OCI-LY7 (cell line): Measurements from ENCODE around the gene KBTBD4. TPM values are rescaled to one million over a fixed set of nuclear protein-coding genes. Genes with fewer than 3 reads are reported as not detected.

Source experiments
- BruUV-seq: library from RNA; stranded (reverse); fragments of 400-500 nt; replicated peaks from 2 replicates; lab custom pipeline; 2021; lab: Mats Ljungman, UMichigan
- CTCF ChIA-PET: fragments of 300-600 bp; sonication (Branson Sonifier 250); formaldehyde crosslinking; loops from one replicate; lab custom pipeline; 2022; ENCODE audit warnings: antibody characterized with exemption; ENCODE audit not compliant: unreplicated experiment; lab: Charles Lee
- POLR2A ChIA-PET: fragments of 300-600 bp; sonication (Branson Sonifier 250); formaldehyde crosslinking; loops from one replicate; lab custom pipeline; 2022; ENCODE audit warnings: antibody characterized with exemption; lab: Charles Lee
- DNase-seq: peaks from one replicate; pipeline ENCODE4 v3.0.0-alpha.2; 2015; ENCODE audit warnings: low spot score
- H2AFZ ChIP-seq: fragments of 200-600 bp; sonication (generic), shearing (Covaris generic); 2 replicates; pipeline ENCODE4 v1.6.1; 2014; ENCODE audit warnings: mild to moderate bottlenecking, antibody characterized with exemption, low read length, moderate library complexity
- H3K27ac ChIP-seq: fragments of 200-600 bp; sonication (generic); 2 replicates; pipeline ENCODE4 v1.5.1; 2014; ENCODE audit warnings: mixed run types, low read depth, mild to moderate bottlenecking, moderate library complexity, low read length, inconsistent platforms; ENCODE audit not compliant: poor library complexity, severe bottlenecking
- H3K36me3 ChIP-seq: fragments of 200-600 bp; sonication (generic); 2 replicates; pipeline ENCODE4 v1.6.1; 2014; ENCODE audit warnings: mild to moderate bottlenecking, antibody characterized with exemption, low read length, moderate library complexity, mixed read lengths; ENCODE audit not compliant: insufficient read depth
- H3K4me1 ChIP-seq: fragments of 200-600 bp; sonication (generic); 2 replicates; pipeline ENCODE4 v1.5.1; 2014; ENCODE audit warnings: mild to moderate bottlenecking, low read length; ENCODE audit not compliant: insufficient read depth, poor library complexity, severe bottlenecking
- H3K4me2 ChIP-seq: fragments of 200-600 bp; sonication (generic); 2 replicates; pipeline ENCODE4 v1.6.1; 2014; ENCODE audit warnings: mild to moderate bottlenecking, low read length
- H3K4me3 ChIP-seq: fragments of 200-600 bp; sonication (generic); 2 replicates; pipeline ENCODE4 v1.5.1; 2014; ENCODE audit warnings: mild to moderate bottlenecking, low read depth, low read length; ENCODE audit not compliant: poor library complexity, severe bottlenecking
- H3K79me2 ChIP-seq: fragments of 200-600 bp; sonication (generic); 2 replicates; pipeline ENCODE4 v1.6.1; 2016; ENCODE audit warnings: low read depth, mild to moderate bottlenecking, low read length, moderate library complexity, mixed read lengths; ENCODE audit not compliant: insufficient read depth
- H3K9me2 ChIP-seq: fragments of 200-600 bp; sonication (generic); 2 replicates; pipeline ENCODE4 v1.6.1; 2016; ENCODE audit warnings: mild to moderate bottlenecking, low read length, mixed read lengths; ENCODE audit not compliant: insufficient read depth
- H3K9me3 ChIP-seq: fragments of 200-600 bp; sonication (generic); 2 replicates; pipeline ENCODE4 v1.6.1; 2014; ENCODE audit warnings: mild to moderate bottlenecking, mixed run types, low read length, mixed read lengths
- H4K20me1 ChIP-seq: fragments of 200-600 bp; sonication (generic); 2 replicates; pipeline ENCODE4 v1.6.1; 2014; ENCODE audit warnings: mild to moderate bottlenecking, antibody characterized with exemption, low read length, moderate library complexity, mixed read lengths; ENCODE audit not compliant: insufficient read depth
- EZH2phosphoT487 ChIP-seq: fragments of 200-600 bp; sonication (generic); IDR thresholded peaks from 2 replicates; pipeline ENCODE4 v1.6.1; 2018; ENCODE audit warnings: low read depth, borderline replicate concordance, mild to moderate bottlenecking, mixed run types, antibody characterized with exemption, low read length, moderate library complexity, mixed read lengths
- intact Hi-C: fragments of 100-400 bp; cut with micrococcal nuclease; formaldehyde crosslinking; loops from one replicate; pipeline ENCODE4 v1.10.0; 2022; ENCODE audit not compliant: unreplicated experiment
- total RNA-seq, 2 experiments: library from RNA; depleted of rRNA in 1 of 2; stranded (reverse); fragments of >200 nt in 1 of 2; shearing (Covaris generic) in 1 of 2; gene quantifications; 2 replicates each; pipeline ENCODE4 v1.2.3, GENCODE V29; 2014 to 2022
- TF ChIP-seq, protein P1 (sequence below): fragments of 200-600 bp; sonication (generic); conservative IDR thresholded peaks from 2 replicates; pipeline ENCODE4 v1.5.1; 2014; ENCODE audit warnings: mild to moderate bottlenecking, antibody characterized with exemption, low read length, moderate library complexity, mixed read lengths

KBTBD4 gene
- total RNA-seq, 2 experiments from 2014 or later = 18.4 to 25.2 TPM

DNA sequence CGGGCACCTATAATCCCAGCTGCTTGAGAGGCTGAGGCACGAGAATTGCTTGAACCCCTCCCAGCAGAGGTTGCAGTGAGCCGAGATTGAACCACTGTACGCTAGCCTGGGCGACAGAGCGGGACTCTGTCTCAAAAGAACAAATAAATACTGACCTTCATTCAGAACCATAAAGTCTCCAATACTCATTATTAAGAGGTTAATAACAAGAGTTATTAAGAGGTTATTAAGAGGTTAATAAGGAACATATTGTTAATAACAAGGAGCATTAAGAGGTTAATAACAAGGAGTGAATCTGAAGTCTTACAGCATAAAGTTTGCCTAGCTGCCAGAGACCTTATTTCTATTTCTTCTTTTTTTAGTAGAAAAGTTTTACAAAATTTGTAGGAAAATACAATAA lies 33.5 kb downstream of the KBTBD4 start:
- H3K9me3 ChIP-seq = no peaks in the 10 kb centered on the region
- CTCF ChIA-PET = no interaction called here
- no peak overlapping the region for H2AFZ ChIP-seq
- H3K4me1 ChIP-seq = peaks cover 9% of the 10 kb centered on the region
- no peak overlapping the region for H3K27ac ChIP-seq
- BruUV-seq = no TSS peak
- TF ChIP-seq, protein P1, sequence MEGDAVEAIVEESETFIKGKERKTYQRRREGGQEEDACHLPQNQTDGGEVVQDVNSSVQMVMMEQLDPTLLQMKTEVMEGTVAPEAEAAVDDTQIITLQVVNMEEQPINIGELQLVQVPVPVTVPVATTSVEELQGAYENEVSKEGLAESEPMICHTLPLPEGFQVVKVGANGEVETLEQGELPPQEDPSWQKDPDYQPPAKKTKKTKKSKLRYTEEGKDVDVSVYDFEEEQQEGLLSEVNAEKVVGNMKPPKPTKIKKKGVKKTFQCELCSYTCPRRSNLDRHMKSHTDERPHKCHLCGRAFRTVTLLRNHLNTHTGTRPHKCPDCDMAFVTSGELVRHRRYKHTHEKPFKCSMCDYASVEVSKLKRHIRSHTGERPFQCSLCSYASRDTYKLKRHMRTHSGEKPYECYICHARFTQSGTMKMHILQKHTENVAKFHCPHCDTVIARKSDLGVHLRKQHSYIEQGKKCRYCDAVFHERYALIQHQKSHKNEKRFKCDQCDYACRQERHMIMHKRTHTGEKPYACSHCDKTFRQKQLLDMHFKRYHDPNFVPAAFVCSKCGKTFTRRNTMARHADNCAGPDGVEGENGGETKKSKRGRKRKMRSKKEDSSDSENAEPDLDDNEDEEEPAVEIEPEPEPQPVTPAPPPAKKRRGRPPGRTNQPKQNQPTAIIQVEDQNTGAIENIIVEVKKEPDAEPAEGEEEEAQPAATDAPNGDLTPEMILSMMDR = no peak
- TF ChIP-seq EZH2phosphoT487 = no peak
- no peak overlapping the region for H3K4me3 ChIP-seq
- H3K4me2 ChIP-seq = no peak overlapping the region
- no peak for DNase-seq
- peaks cover 95% of the 10 kb centered on the region for H3K79me2 ChIP-seq
- peaks cover 13% of the 10 kb centered on the region for H4K20me1 ChIP-seq
- H3K9me2 ChIP-seq = no peaks in the 10 kb centered on the region
- peaks cover 69% of the 10 kb centered on the region for H3K36me3 ChIP-seq
- intact Hi-C loops = no loop called here
- POLR2A ChIA-PET = interaction anchor here (0.6 kb wide), 3 partner anchors 16 to 487 kb away, joined by 3 to 5 read pairs (median 4); no protein-coding TSS in a partner anchor

DNA sequence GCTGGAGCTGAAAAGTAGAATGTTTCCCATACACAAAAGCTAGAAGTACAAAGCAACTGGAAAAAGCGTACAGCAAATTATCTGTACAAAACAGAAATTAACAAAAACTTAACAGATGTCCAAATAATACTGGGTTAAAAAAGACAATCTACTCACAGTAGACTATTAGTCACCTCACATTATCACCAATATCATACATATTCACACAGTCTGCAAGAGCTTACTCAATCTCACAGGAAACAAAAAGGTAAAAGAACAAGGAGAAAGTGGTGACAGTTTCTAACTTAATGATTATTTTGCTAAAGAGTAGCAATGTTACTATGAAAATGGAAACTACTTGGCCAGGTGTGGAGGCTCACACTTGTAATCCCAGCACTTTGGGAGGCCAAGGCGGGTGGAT lies 37.7 kb downstream of the KBTBD4 start:
- H3K27ac ChIP-seq = no peak overlapping the region
- H3K4me1 ChIP-seq = peaks cover 5% of the 10 kb centered on the region
- H3K4me3 ChIP-seq = no peak overlapping the region
- ChIA-PET POLR2A (no interaction called here), CTCF (interaction anchor here (0.9 kb wide), 1 partner anchor 10 kb away, joined by 3 read pairs; no protein-coding TSS in a partner anchor)
- H3K79me2 ChIP-seq = peaks cover 96% of the 10 kb centered on the region
- BruUV-seq = no TSS peak
- peaks cover 5% of the 10 kb centered on the region; the same call in 1 of the 2 replicates for H4K20me1 ChIP-seq
- DNase-seq = no peak
- TF ChIP-seq, protein P1 = no peak
- no peak for TF ChIP-seq EZH2phosphoT487
- H3K9me2 ChIP-seq = no peaks in the 10 kb centered on the region
- intact Hi-C loops = no loop called here
- no peaks in the 10 kb centered on the region for H3K9me3 ChIP-seq
- no peak overlapping the region for H3K4me2 ChIP-seq
- H2AFZ ChIP-seq = no peak overlapping the region
- peaks cover 67% of the 10 kb centered on the region for H3K36me3 ChIP-seq

DNA sequence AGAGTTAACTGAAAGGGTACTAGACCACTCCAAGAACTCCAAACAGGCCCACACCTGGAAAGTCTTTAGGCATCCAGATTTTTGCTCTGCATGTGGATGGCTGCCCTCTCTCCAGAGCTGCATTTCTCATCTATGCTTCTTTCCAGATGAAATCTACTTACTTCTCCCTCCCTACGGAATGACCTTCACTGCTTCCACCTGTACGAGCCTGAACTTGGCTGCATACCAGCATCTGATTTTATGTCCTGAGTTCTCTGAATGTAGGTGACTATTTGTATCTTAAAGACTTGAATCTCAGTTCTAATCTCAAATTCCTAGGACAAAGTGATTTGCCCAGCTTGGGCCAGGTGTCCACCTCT lies 39.1 kb downstream of the KBTBD4 start:
- Histone ChIP-seq H3K9me3 (no peaks in the 10 kb centered on the region), H4K20me1 (peaks cover 5% of the 10 kb centered on the region; the same call in 1 of the 2 replicates), H3K4me3 (no peak overlapping the region), H3K9me2 (no peaks in the 10 kb centered on the region), H3K79me2 (peaks cover 99% of the 10 kb centered on the region), H2AFZ (no peak overlapping the region), H3K4me2 (no peak overlapping the region), H3K36me3 (peaks cover 69% of the 10 kb centered on the region), H3K27ac (no peak overlapping the region), H3K4me1 (peaks cover 5% of the 10 kb centered on the region)
- no peak for DNase-seq
- no TSS peak for BruUV-seq
- CTCF ChIA-PET = interaction anchor here (0.5 kb wide), 1 partner anchor 1691 kb away, joined by 3 read pairs; no protein-coding TSS in a partner anchor
- POLR2A ChIA-PET = interaction anchor here (0.8 to 1.7 kb wide), 7 partner anchors 8 to 839 kb away, joined by 3 to 4 read pairs (median 4); partner anchors contain the start of gene ZNF408
- intact Hi-C loops = no loop called here
- no peak for TF ChIP-seq EZH2phosphoT487
- TF ChIP-seq, protein P1 = no peak
